HCT116 (cell line): ENCODE results near the gene VAV2. TPM values are rescaled to one million over a fixed set of nuclear protein-coding genes. Genes with fewer than 3 reads are reported as not detected.

Experiments used
- ATAC-seq: fragments of 200-7000 bp; cut with Tn5 transposase; 2 replicates; pipeline ENCODE4 v1.9.1; 2020; ENCODE audit warnings: mild to moderate bottlenecking, moderate library complexity
- BruUV-seq: library from RNA; stranded (reverse); fragments of 400-500 nt; replicated peaks from 2 replicates; lab custom pipeline; 2021; lab: Mats Ljungman, UMichigan
- CTCF ChIA-PET: fragments of 300-600 bp; sonication (Branson Sonifier 250); formaldehyde crosslinking; loops from one replicate; lab custom pipeline; 2021; ENCODE audit warnings: antibody characterized with exemption; lab: Charles Lee
- POLR2A ChIA-PET: fragments of 300-600, 350-600 bp; sonication (Branson Sonifier 250); formaldehyde crosslinking; loops from one replicate; lab custom pipeline; 2021; ENCODE audit warnings: antibody characterized with exemption; lab: Charles Lee
- RAD21 ChIA-PET, 2 experiments: fragments of 300-600 bp; sonication (Branson Sonifier 250); formaldehyde crosslinking; loops; one replicate each; lab custom pipeline; 2023; ENCODE audit warnings: low total read pairs in 2 of 2; ENCODE audit not compliant: uncharacterized antibody in 2 of 2, unreplicated experiment in 2 of 2, low non-redundant PET in 1 of 2; lab: Charles Lee
- DNase-seq: peaks from one replicate; pipeline ENCODE4 v3.0.0-alpha.2; 2010; ENCODE audit warnings: low read depth, low spot score
- H2AFZ ChIP-seq: fragments of 200-600 bp; shearing (Covaris generic), sonication (generic); 2 replicates; pipeline ENCODE4 v1.6.1; 2017; ENCODE audit warnings: low read depth, mixed run types, mixed read lengths, antibody characterized with exemption, low read length; ENCODE audit not compliant: poor library complexity, severe bottlenecking
- H3K27ac ChIP-seq: 2 replicates; pipeline ENCODE4 v1.5.1; 2012; ENCODE audit warnings: low read depth, low read length
- H3K27me3 ChIP-seq: fragments of 200-600 bp; sonication (generic); 2 replicates; pipeline ENCODE4 v1.6.1; 2016; ENCODE audit warnings: mixed run types, low read length, mixed read lengths; ENCODE audit not compliant: insufficient read depth
- H3K36me3 ChIP-seq, 2 experiments: fragments of 200-500 bp in 1 of 2; fragments of 200-600 bp in 1 of 2; sonication (Bioruptor generic) in 1 of 2; sonication (generic) in 1 of 2; 2 replicates each; pipeline versions ENCODE4 v1.5.1 to v1.6.1; 2014 to 2016; ENCODE audit warnings: low read length in 2 of 2, inconsistent platforms in 1 of 2, mixed read lengths in 1 of 2, mixed run types in 1 of 2; ENCODE audit not compliant: insufficient read depth in 2 of 2, control insufficient read depth in 1 of 2
- H3K4me1 ChIP-seq, 2 experiments: fragments of 200-600 bp in 1 of 2; sonication (generic) in 1 of 2; 2 replicates each; pipeline versions ENCODE4 v1.5.1 to v1.6.1; 2012 to 2017; ENCODE audit warnings: low read length in 2 of 2, inconsistent platforms in 1 of 2, mild to moderate bottlenecking in 1 of 2, mixed read lengths in 1 of 2, mixed run types in 1 of 2, moderate library complexity in 1 of 2; ENCODE audit not compliant: insufficient read depth in 2 of 2, control insufficient read depth in 1 of 2
- H3K4me2 ChIP-seq: fragments of 200-600 bp; sonication (generic); 2 replicates; pipeline ENCODE4 v1.6.1; 2017; ENCODE audit warnings: mixed run types, low read length, mixed read lengths
- H3K4me3 ChIP-seq, 2 experiments: fragments of 200-600 bp in 1 of 2; sonication (generic) in 1 of 2; replicated peaks in 1 of 2; 2 replicates each; pipeline ENCODE4 v1.5.1; 2011 to 2016; ENCODE audit warnings: low read length in 2 of 2, control low read depth in 1 of 2, low read depth in 1 of 2, mild to moderate bottlenecking in 1 of 2, mixed read lengths in 1 of 2, mixed run types in 1 of 2
- H3K79me2 ChIP-seq: fragments of 200-600 bp; sonication (generic); 2 replicates; pipeline ENCODE4 v1.6.1; 2017; ENCODE audit warnings: mild to moderate bottlenecking, mixed run types, low read length, moderate library complexity, mixed read lengths; ENCODE audit not compliant: insufficient read depth
- H3K9ac ChIP-seq: fragments of 200-600 bp; sonication (generic); 2 replicates; pipeline ENCODE4 v1.6.1; 2016; ENCODE audit warnings: low read length, mixed read lengths
- H3K9me2 ChIP-seq: fragments of 200-600 bp; sonication (generic), shearing (Covaris generic); 2 replicates; pipeline ENCODE4 v1.6.1; 2017; ENCODE audit warnings: mixed run types, mild to moderate bottlenecking, moderate library complexity; ENCODE audit not compliant: insufficient read depth
- H3K9me3 ChIP-seq, 2 experiments: fragments of 200-500 bp in 1 of 2; fragments of 200-600 bp in 1 of 2; sonication (Bioruptor generic) in 1 of 2; sonication (generic) in 1 of 2; 2 replicates each; pipeline ENCODE4 v1.6.1; 2014 to 2017; ENCODE audit warnings: low read length in 2 of 2, mixed read lengths in 2 of 2, inconsistent platforms in 1 of 2, low read depth in 1 of 2, mild to moderate bottlenecking in 1 of 2, mixed run types in 1 of 2, moderate library complexity in 1 of 2; ENCODE audit not compliant: control insufficient read depth in 1 of 2, insufficient read depth in 1 of 2
- H4K20me1 ChIP-seq: fragments of 200-600 bp; sonication (generic), shearing (Covaris generic); 2 replicates; pipeline ENCODE4 v1.6.1; 2017; ENCODE audit warnings: mixed run types, mild to moderate bottlenecking, moderate library complexity; ENCODE audit not compliant: insufficient read depth
- ATF3 ChIP-seq: IDR thresholded peaks from 2 replicates; pipeline ENCODE4 v1.6.1; 2012
- CBX3 ChIP-seq: IDR thresholded peaks from 2 replicates; pipeline ENCODE4 v1.6.1; 2012; ENCODE audit warnings: low read depth
- CEBPB ChIP-seq: IDR thresholded peaks from 2 replicates; pipeline ENCODE4 v1.6.1; 2012; ENCODE audit warnings: low read depth
- ELF1 ChIP-seq: IDR thresholded peaks from 2 replicates; pipeline ENCODE4 v1.6.1; 2012; ENCODE audit warnings: low read depth, borderline replicate concordance
- EZH2 ChIP-seq: fragments of 200-600 bp; sonication (generic); IDR thresholded peaks from 2 replicates; pipeline ENCODE4 v1.6.1; 2017; ENCODE audit warnings: antibody characterized with exemption, mixed run types
- EZH2phosphoT487 ChIP-seq: fragments of 200-600 bp; IDR thresholded peaks from 2 replicates; pipeline ENCODE4 v1.6.1; 2018; ENCODE audit warnings: antibody characterized with exemption, borderline replicate concordance
- FOSL1 ChIP-seq: IDR thresholded peaks from 2 replicates; pipeline ENCODE4 v1.6.1; 2012; ENCODE audit warnings: low read depth
- JUND ChIP-seq: IDR thresholded peaks from 2 replicates; pipeline ENCODE4 v1.6.1; 2012
- POLR2AphosphoS5 ChIP-seq: IDR thresholded peaks from 2 replicates; pipeline ENCODE4 v1.6.1; 2011; ENCODE audit warnings: mild to moderate bottlenecking, low read depth, low read length, moderate library complexity
- REST ChIP-seq: IDR thresholded peaks from 2 replicates; pipeline ENCODE4 v1.6.1; 2012; ENCODE audit warnings: low read depth
- SIN3A ChIP-seq: IDR thresholded peaks from 2 replicates; pipeline ENCODE4 v1.6.1; 2012; ENCODE audit warnings: low read depth
- SP1 ChIP-seq: IDR thresholded peaks from 2 replicates; pipeline ENCODE4 v1.6.1; 2012; ENCODE audit warnings: low read depth
- TCF7L2 ChIP-seq: IDR thresholded peaks from 2 replicates; pipeline ENCODE4 v1.7.0; 2011; ENCODE audit warnings: borderline replicate concordance, inconsistent platforms; ENCODE audit not compliant: insufficient read depth, insufficient read length; ENCODE audit errors: extremely low read depth
- ZBTB33 ChIP-seq: IDR thresholded peaks from 2 replicates; pipeline ENCODE4 v1.6.1; 2011; ENCODE audit warnings: mild to moderate bottlenecking, low read length, moderate library complexity; ENCODE audit not compliant: insufficient replicate concordance; ENCODE audit errors: extremely low read depth
- intact Hi-C: fragments of 100-400 bp; cut with micrococcal nuclease; formaldehyde crosslinking; loops from 2 replicates; pipeline ENCODE4 v1.10.0; 2022
- total RNA-seq: library from RNA; stranded (reverse); gene quantifications from one replicate; pipeline ENCODE4 v1.2.1, GENCODE V29; 2021; ENCODE audit not compliant: unreplicated experiment

VAV2 gene
- total RNA-seq, 1 experiment from 2014 or later: 33.2 TPM

GRCh38 chr9:134037641-134038040, 45.5 kb upstream of the VAV2 start:
- Histone ChIP-seq H3K27me3 (no peaks in the 10 kb centered on the region), H3K79me2 (no peaks in the 10 kb centered on the region), H3K4me2 (no peak overlapping the region), H3K4me3 (no peak overlapping the region), H3K9ac (no peak overlapping the region), H3K9me2 (no peaks in the 10 kb centered on the region), H3K27ac (no peak overlapping the region), H3K4me1 (no peaks in the 10 kb centered on the region), H3K36me3 (peaks cover 11 to 13% of the 10 kb centered on the region in 2 experiments; a peak in 1 of 4 replicates), H2AFZ (no peak overlapping the region), H3K9me3 (no peaks in the 10 kb centered on the region), H4K20me1 (no peaks in the 10 kb centered on the region)
- ChIA-PET RAD21 (no interaction called here), POLR2A (no interaction called here), CTCF (no interaction called here)
- no TSS peak for BruUV-seq
- ATAC-seq (no peak), DNase-seq (no peak)
- intact Hi-C loops: no loop called here
- no peak for TF ChIP-seq SP1
- no peak for TF ChIP-seq ATF3
- no peak for TF ChIP-seq EZH2phosphoT487
- TF ChIP-seq EZH2: no peak
- no peak for TF ChIP-seq JUND
- TF ChIP-seq ZBTB33: no peak
- no peak for TF ChIP-seq POLR2AphosphoS5
- TF ChIP-seq CBX3: no peak

- no peak overlapping the region for H3K27ac ChIP-seq
- H4K20me1 ChIP-seq: no peaks in the 10 kb centered on the region
- H3K27me3 ChIP-seq: no peaks in the 10 kb centered on the region
- H3K9ac ChIP-seq: no peak overlapping the region
- TF ChIP-seq SIN3A (no peak), JUND (no peak), ELF1 (no peak), SP1 (no peak), TCF7L2 (no peak), FOSL1 (no peak), REST (no peak), CEBPB (no peak), EZH2phosphoT487 (no peak)
- H3K9me2 ChIP-seq: no peaks in the 10 kb centered on the region
- intact Hi-C loops: no loop called here
- no peaks in the 10 kb centered on the region for H3K4me1 ChIP-seq
- no peak overlapping the region for H2AFZ ChIP-seq
- H3K36me3 ChIP-seq: peaks cover 13 to 14% of the 10 kb centered on the region in 2 experiments; a peak in 1 of 4 replicates
- H3K9me3 ChIP-seq: no peaks in the 10 kb centered on the region
- RAD21 ChIA-PET: no interaction called here
- H3K4me3 ChIP-seq: no peak overlapping the region
- BruUV-seq: no TSS peak
- no peaks in the 10 kb centered on the region for H3K79me2 ChIP-seq
- no peak for ATAC-seq
- CTCF ChIA-PET: no interaction called here
- POLR2A ChIA-PET: no interaction called here
- H3K4me2 ChIP-seq: no peak overlapping the region
- DNase-seq: no peak
Measured at GRCh38 chr9:134036130-134036529, 44.0 kb upstream of the VAV2 start.
